GM13977 (cell line): ENCODE data around the gene EHF.

Source experiments
- DNase-seq: peaks from one replicate; pipeline ENCODE4 v3.0.0; 2012; ENCODE audit warnings: low spot score
- CTCF ChIP-seq: IDR thresholded peaks from 2 replicates; pipeline ENCODE4 v1.5.1; 2012; ENCODE audit warnings: mild to moderate bottlenecking, control low read depth; ENCODE audit not compliant: insufficient read depth; ENCODE audit errors: extremely low read depth, missing control alignments
- in situ Hi-C: fragments of 300-500 bp; cut with MboI; formaldehyde crosslinking; loops from one replicate; pipeline ENCODE4 v1.12.0; 2022; ENCODE audit warnings: low sequenced_read_pairs, low pct_unique_long_range_greater_than_20kb, mixed read lengths, inconsistent platforms; ENCODE audit not compliant: unreplicated experiment

The EHF gene

DNA sequence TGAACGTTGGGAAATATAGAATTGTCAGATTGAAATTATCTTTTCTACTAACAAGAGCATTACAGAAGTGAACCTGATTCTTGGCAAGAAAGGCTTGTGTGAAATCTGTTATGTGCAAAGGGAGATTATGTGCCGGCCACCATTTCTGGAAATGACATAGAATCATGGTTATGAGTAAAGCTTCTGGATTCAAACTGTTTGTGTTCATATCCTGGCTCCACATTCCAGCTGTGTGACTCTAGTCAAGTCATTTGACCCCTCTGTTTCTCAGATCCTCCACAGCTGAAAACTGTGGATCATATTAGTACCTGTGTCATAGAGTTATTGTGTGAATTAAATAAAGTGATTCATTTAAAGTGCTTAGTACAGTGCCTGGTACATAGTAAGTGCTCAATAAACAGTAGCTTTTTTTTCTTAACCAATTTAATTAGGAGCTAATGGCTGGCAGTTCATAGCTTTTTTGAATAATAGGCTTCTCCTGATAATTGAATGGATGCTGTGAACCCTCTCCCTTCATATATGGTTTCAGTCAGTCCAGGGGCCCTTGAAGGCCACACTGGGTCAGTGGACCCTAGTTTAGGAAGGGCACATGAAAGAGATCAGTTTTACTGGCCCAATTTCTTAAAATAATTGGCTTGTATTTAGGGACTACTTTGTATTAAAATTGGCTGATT is 34.6 kb downstream of the EHF start:
- no peak for DNase-seq
- no peak for TF ChIP-seq CTCF
- in situ Hi-C loops: no loop called here

- in situ Hi-C loops: no loop called here
- no peak for TF ChIP-seq CTCF
- DNase-seq: no peak
Observed at GRCh38 chr11:34656062-34656720, 35.3 kb downstream of the EHF start.

- DNase-seq: no peak
- no peak for TF ChIP-seq CTCF
- in situ Hi-C loops: no loop called here
Observed at GRCh38 chr11:34658071-34659015, 37.5 kb downstream of the EHF start.

DNA sequence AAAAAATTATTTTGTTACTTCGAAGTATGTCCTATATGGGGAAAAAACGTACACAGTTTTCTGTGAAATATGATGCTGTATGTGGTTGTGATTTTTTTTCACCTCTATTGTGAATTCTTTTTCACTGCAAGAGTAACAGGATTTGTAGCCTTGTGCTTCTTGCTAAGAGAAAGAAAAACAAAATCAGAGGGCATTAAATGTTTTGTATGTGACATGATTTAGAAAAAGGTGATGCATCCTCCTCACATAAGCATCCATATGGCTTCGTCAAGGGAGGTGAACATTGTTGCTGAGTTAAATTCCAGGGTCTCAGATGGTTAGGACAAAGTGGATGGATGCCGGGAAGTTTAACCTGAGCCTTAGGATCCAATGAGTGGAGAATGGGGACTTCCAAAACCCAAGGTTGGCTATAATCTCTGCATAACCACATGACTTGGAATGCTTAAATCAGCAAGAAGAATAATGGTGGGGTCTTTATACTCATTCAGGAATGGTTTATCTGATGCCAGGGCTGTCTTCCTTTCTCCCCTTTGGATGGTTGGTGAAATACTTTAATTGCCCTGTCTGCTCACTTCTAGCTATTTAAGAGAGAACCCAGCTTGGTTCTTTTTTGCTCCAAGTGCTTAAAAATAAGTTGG is 38.3 kb downstream of the EHF start:
- DNase-seq: no peak
- in situ Hi-C loops: no loop called here
- TF ChIP-seq CTCF: no peak

GRCh38 chr11:34665077-34665835 is 44.4 kb downstream of the EHF start:
- no peak for TF ChIP-seq CTCF
- in situ Hi-C loops: no loop called here
- no peak for DNase-seq
